Gastrocnemius medialis (tissue), 4 donors: Measurements from ENCODE around the gene PDGFRA. TPM values are rescaled to one million over a fixed set of nuclear protein-coding genes. Genes with fewer than 3 reads are reported as not detected.

Source experiments
- ATAC-seq, 2 donors: fragments of 150-250 bp; one replicate each; pipeline ENCODE4 v1.9.1; 2016
- DNase-seq, 2 donors: peaks; one replicate each; pipeline ENCODE4 v3.0.0-alpha.2; 2019
- H3K27ac ChIP-seq, 4 donors: fragments of 200-600 bp; sonication (generic); 1 replicate in 1 of 4; 2 replicates in 3 of 4; pipeline ENCODE4 v1.5.1; 2016 to 2018; ENCODE audit warnings: mild to moderate bottlenecking in 2 of 4, moderate library complexity in 1 of 4
- H3K27me3 ChIP-seq, 3 donors: fragments of 200-600 bp; sonication (generic) in 2 of 3; 1 replicate in 1 of 3; 2 replicates in 2 of 3; pipeline versions ENCODE4 v1.5.1 to v1.6.0; 2016 to 2019; ENCODE audit warnings: mild to moderate bottlenecking in 1 of 3, moderate library complexity in 1 of 3
- H3K36me3 ChIP-seq, 2 donors: fragments of 200-600 bp; sonication (generic) in 1 of 2; one replicate each; pipeline ENCODE4 v1.5.1; 2017 to 2018
- H3K4me1 ChIP-seq, 2 donors: fragments of 200-600 bp; sonication (generic) in 1 of 2; one replicate each; pipeline ENCODE4 v1.5.1; 2016 to 2017; ENCODE audit warnings: mild to moderate bottlenecking in 2 of 2
- H3K4me3 ChIP-seq, 4 donors: fragments of 200-600 bp; sonication (generic) in 3 of 4; 1 replicate in 1 of 4; 2 replicates in 3 of 4; pipeline ENCODE4 v1.5.1; 2016 to 2019; ENCODE audit warnings: mild to moderate bottlenecking in 2 of 4
- H3K9me3 ChIP-seq, 3 donors: fragments of 200-600 bp; sonication (generic) in 2 of 3; 1 replicate in 1 of 3; 2 replicates in 2 of 3; pipeline ENCODE4 v1.5.1; 2016 to 2019
- POLR2A ChIP-seq, 2 donors: fragments of 450-650 bp; IDR thresholded peaks; one replicate each; pipeline ENCODE4 v1.6.1; 2017; ENCODE audit warnings: antibody characterized with exemption in 2 of 2, mild to moderate bottlenecking in 2 of 2, moderate library complexity in 2 of 2
- in situ Hi-C, 4 donors: fragments of 200-750 bp; cut with MboI; loops; one replicate each; pipeline versions ENCODE4 v1.15.0 to v1.8.0; 2017; ENCODE audit warnings: low sequenced_read_pairs in 4 of 4
- intact Hi-C: fragments of 100-400 bp; cut with DNase I; formaldehyde crosslinking; loops from one replicate; pipeline ENCODE4 v1.15.1; 2023; ENCODE audit warnings: low total_unique reads
- total RNA-seq, 4 donors: library from RNA; depleted of rRNA; stranded (reverse); fragments of >200 nt; gene quantifications; one replicate each; pipeline versions ENCODE4 v1.1.0 to v1.2.3, GENCODE V29; 2016
- TF ChIP-seq, protein P1 (sequence below), 5 experiments: fragments of 450-650 bp in 3 of 5; fragments of 200-600 bp in 2 of 5; sonication (generic) in 2 of 5; IDR thresholded peaks in 4 of 5; conservative IDR thresholded peaks in 1 of 5; 1 replicate in 4 of 5; 2 replicates in 1 of 5; pipeline ENCODE4 v1.5.1; 2016 to 2019; ENCODE audit warnings: antibody characterized with exemption in 5 of 5, mild to moderate bottlenecking in 3 of 5, moderate library complexity in 3 of 5

PDGFRA gene
- total RNA-seq, 4 donors from 2014 or later = 9.0 to 42.0 (median 21.8) TPM

DNA sequence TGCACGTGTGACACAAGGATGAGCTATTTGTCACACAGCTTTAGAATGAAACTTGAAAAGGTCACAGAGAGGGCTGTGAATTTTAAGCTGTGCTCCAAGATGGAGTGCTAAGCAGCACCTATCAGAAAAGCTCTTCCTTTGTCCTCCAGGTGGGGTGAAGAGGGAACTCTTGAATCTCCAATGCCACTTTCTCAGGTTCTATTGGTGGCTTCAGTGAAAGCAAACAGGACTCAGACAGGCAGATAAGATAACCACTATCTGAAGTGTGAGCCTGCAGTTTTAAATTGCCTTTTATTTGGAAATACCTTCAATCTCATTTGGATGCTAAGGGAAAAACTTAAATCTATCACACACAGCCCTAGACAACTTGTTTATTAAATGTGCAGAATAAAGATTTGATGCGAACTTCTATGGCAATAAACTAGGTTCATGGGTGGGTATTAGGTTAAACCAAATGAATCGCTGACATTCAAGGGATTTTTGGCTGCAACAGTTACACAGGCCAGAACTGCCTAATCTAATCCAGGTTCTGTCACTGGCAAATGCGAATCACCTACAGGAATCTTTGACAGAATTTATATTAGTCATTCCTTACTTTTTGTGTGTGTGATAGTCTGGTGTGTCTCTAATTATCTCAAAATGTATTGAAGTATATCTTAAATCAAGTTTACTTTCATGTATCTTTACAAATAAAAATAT lies 13.6 kb upstream of the PDGFRA start:
- ATAC-seq = no peak
- TF ChIP-seq, protein P1, sequence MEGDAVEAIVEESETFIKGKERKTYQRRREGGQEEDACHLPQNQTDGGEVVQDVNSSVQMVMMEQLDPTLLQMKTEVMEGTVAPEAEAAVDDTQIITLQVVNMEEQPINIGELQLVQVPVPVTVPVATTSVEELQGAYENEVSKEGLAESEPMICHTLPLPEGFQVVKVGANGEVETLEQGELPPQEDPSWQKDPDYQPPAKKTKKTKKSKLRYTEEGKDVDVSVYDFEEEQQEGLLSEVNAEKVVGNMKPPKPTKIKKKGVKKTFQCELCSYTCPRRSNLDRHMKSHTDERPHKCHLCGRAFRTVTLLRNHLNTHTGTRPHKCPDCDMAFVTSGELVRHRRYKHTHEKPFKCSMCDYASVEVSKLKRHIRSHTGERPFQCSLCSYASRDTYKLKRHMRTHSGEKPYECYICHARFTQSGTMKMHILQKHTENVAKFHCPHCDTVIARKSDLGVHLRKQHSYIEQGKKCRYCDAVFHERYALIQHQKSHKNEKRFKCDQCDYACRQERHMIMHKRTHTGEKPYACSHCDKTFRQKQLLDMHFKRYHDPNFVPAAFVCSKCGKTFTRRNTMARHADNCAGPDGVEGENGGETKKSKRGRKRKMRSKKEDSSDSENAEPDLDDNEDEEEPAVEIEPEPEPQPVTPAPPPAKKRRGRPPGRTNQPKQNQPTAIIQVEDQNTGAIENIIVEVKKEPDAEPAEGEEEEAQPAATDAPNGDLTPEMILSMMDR (IDR thresholded peaks at IDR 0.05 in 4 of 5, conservative IDR thresholded peaks at IDR 0.05 in 1 of 5) = no peak
- TF ChIP-seq POLR2A (IDR thresholded peaks at IDR 0.05) = no peak
- no peak for DNase-seq
- H3K36me3 ChIP-seq = no peaks in the 10 kb centered on the region
- no peaks in the 10 kb centered on the region for H3K9me3 ChIP-seq
- no peaks in the 10 kb centered on the region for H3K27me3 ChIP-seq
- H3K4me1 ChIP-seq = peaks cover 3% of the 10 kb centered on the region in 2 donors
- H3K27ac ChIP-seq = no peak overlapping the region
- in situ Hi-C loops (loop anchor here (5.0 to 25.0 kb wide), 6 partner anchors 288 to 1203 kb away; no protein-coding TSS in a partner anchor), intact Hi-C loops (loop anchor here (10.0 kb wide), 2 partner anchors 121 to 151 kb away; partner anchors contain the start of gene CHIC2)
- H3K4me3 ChIP-seq = no peak overlapping the region

GRCh38 chr4:54217642-54218495 lies 11.2 kb upstream of the PDGFRA start:
- peaks cover 0 to 4% (median 0%) of the 10 kb centered on the region in 3 donors for H3K27me3 ChIP-seq
- no peaks in the 10 kb centered on the region for H3K9me3 ChIP-seq
- in situ Hi-C loops = loop anchor here (5.0 to 25.0 kb wide), 6 partner anchors 291 to 1206 kb away; no protein-coding TSS in a partner anchor
- no peak for TF ChIP-seq POLR2A (IDR thresholded peaks at IDR 0.05)
- TF ChIP-seq, protein P1 (IDR thresholded peaks at IDR 0.05 in 4 of 5, conservative IDR thresholded peaks at IDR 0.05 in 1 of 5) = peak; percentile 83 to 95 (median 89)
- DNase-seq = peak; percentile 62 to 85
- H3K27ac ChIP-seq = peak overlapping the region in 1 of 4 donors; percentile 29
- peaks cover 3% of the 10 kb centered on the region in 2 donors for H3K4me1 ChIP-seq
- peak overlapping the region; percentile 39 to 51 (median 45) for H3K4me3 ChIP-seq
- H3K36me3 ChIP-seq = no peaks in the 10 kb centered on the region
- intact Hi-C loops = loop anchor here (1.0 to 10.0 kb wide), 4 partner anchors 123 to 310 kb away; partner anchors contain the start of gene CHIC2
- ATAC-seq = peak; percentile 88 to 94

DNA sequence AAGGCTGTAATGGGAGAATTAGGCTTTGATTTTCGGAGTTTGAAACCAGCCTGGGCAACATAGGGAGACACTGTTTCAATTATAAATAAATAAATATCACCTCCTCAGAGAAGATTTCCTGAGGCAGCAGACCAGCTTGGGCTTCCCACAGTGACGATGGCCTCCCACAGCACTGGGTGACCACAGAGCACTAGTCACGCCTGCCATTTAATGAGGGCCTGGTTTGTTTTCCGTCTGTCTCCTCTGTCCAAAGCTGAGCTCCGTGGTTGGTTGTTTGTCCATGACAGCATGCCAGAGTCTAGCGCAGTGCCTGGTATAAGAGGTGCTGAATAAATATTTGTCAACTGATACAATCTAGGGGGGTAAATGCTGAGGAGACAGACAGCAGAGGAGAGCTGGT lies 10.4 kb upstream of the PDGFRA start:
- intact Hi-C loops = loop anchor here (10.0 kb wide), 2 partner anchors 124 to 154 kb away; partner anchors contain the start of gene CHIC2

GRCh38 chr4:54224996-54225597 lies 4.0 kb upstream of the PDGFRA start:
- Histone ChIP-seq H3K9me3 (no peaks in the 10 kb centered on the region), H3K27me3 (peaks cover 57 to 67% (median 59%) of the 10 kb centered on the region in 3 donors), H3K27ac (peak overlapping the region in 2 of 4 donors; percentile 2 to 33), H3K36me3 (no peaks in the 10 kb centered on the region), H3K4me1 (peaks cover 11 to 16% of the 10 kb centered on the region in 2 donors), H3K4me3 (no peak overlapping the region)
- in situ Hi-C loops (loop anchor here (5.0 to 25.0 kb wide), 17 partner anchors 298 to 1988 kb away; partner anchors contain the start of genes FIP1L1 (in 1 of the 4) and SCFD2 (in 1 of the 4)), intact Hi-C loops (loop anchor here (10.0 kb wide), 1 partner anchor 520 kb away; no protein-coding TSS in a partner anchor)
- ATAC-seq = no peak
- TF ChIP-seq POLR2A (IDR thresholded peaks at IDR 0.05) = no peak
- TF ChIP-seq, protein P1 (IDR thresholded peaks at IDR 0.05 in 4 of 5, conservative IDR thresholded peaks at IDR 0.05 in 1 of 5) = no peak
- no peak for DNase-seq

More for the DNA sequence above, 10.4 kb upstream of the PDGFRA start:
- Histone ChIP-seq H3K4me1 (peaks cover 3% of the 10 kb centered on the region in 2 donors), H3K27me3 (peaks cover 0 to 6% (median 0%) of the 10 kb centered on the region in 3 donors), H3K36me3 (no peaks in the 10 kb centered on the region), H3K27ac (no peak overlapping the region), H3K4me3 (no peak overlapping the region), H3K9me3 (no peaks in the 10 kb centered on the region)
- in situ Hi-C loops = loop anchor here (5.0 to 25.0 kb wide), 6 partner anchors 291 to 1206 kb away; no protein-coding TSS in a partner anchor
- no peak for ATAC-seq
- DNase-seq = no peak
- no peak for TF ChIP-seq POLR2A (IDR thresholded peaks at IDR 0.05)
- TF ChIP-seq, protein P1 (IDR thresholded peaks at IDR 0.05 in 4 of 5, conservative IDR thresholded peaks at IDR 0.05 in 1 of 5) = no peak
